HG02885 (cell line): ENCODE results near the gene C17orf78.
"Not testable (repeated sequence)": the region's sequence is repeated elsewhere in the genome, so short reads cannot be mapped to it uniquely, and the experiment has no call there.

ENCODE experiments used
- ATAC-seq: cut with Tn5 transposase; IDR thresholded peaks from one replicate; pipeline ENCODE4 v1.9.1; 2021; ENCODE audit warnings: mild to moderate bottlenecking; ENCODE audit not compliant: unreplicated experiment, poor library complexity

C17orf78 gene

GRCh38 chr17:37385474-37385990 is 9.7 kb downstream of the C17orf78 start:
- ATAC-seq = no peak

- no peak for ATAC-seq
Observed at GRCh38 chr17:37386462-37386861, 10.7 kb downstream of the C17orf78 start.

- no peak for ATAC-seq
Observed at GRCh38 chr17:37388266-37388665, 12.5 kb downstream of the C17orf78 start.

GRCh38 chr17:37389160-37389559 is 13.4 kb downstream of the C17orf78 start:
- no peak for ATAC-seq

- ATAC-seq = no peak
Observed at GRCh38 chr17:37391146-37391545, 15.4 kb downstream of the C17orf78 start.

GRCh38 chr17:37392024-37392590 is 16.3 kb downstream of the C17orf78 start:
- ATAC-seq = no peak

- ATAC-seq = no peak
Observed at GRCh38 chr17:37393352-37393751, 17.6 kb downstream of the C17orf78 start.

- ATAC-seq = no peak
Observed at GRCh38 chr17:37399265-37399803, 23.5 kb downstream of the C17orf78 start.

- no peak for ATAC-seq
Observed at GRCh38 chr17:37400505-37400904, 24.7 kb downstream of the C17orf78 start.

- ATAC-seq = not testable (repeated sequence)
Observed at GRCh38 chr17:37405522-37405921, 29.7 kb downstream of the C17orf78 start.

- ATAC-seq = peak; percentile 33
Observed at GRCh38 chr17:37405955-37406634, 30.3 kb downstream of the C17orf78 start.

GRCh38 chr17:37406635-37407461 is 31.1 kb downstream of the C17orf78 start, which contains the start of the genes ACACA and TADA2A:
ACACA (minus strand) TSS chr17:37406836; CDS start chr17:37406299, 537 bp downstream.
TADA2A (plus strand) TSS chr17:37406886; CDS start chr17:37411366, 4,480 bp downstream.
- peak; percentile 83 for ATAC-seq

GRCh38 chr17:37408145-37408479 is 32.3 kb downstream of the C17orf78 start:
- not testable (repeated sequence) for ATAC-seq

GRCh38 chr17:37410357-37410756 is 34.6 kb downstream of the C17orf78 start:
- ATAC-seq = no peak

GRCh38 chr17:37413875-37414519 is 38.2 kb downstream of the C17orf78 start:
- ATAC-seq = no peak

GRCh38 chr17:37417852-37418251 is 42.1 kb downstream of the C17orf78 start:
- ATAC-seq = no peak

- ATAC-seq = no peak
Observed at GRCh38 chr17:37422971-37423625, 47.3 kb downstream of the C17orf78 start.

GRCh38 chr17:37425268-37425667 is 49.5 kb downstream of the C17orf78 start:
- ATAC-seq = no peak

GRCh38 chr17:37429039-37429438 is 53.3 kb downstream of the C17orf78 start:
- ATAC-seq = no peak

- ATAC-seq = no peak
Observed at GRCh38 chr17:37429453-37429852, 53.7 kb downstream of the C17orf78 start.
